Measurements from ENCODE around the gene FZD7. TPM values are rescaled to one million over a fixed set of nuclear protein-coding genes. Genes with fewer than 3 reads are reported as not detected.
A peak's percentile ranks its signal among the peaks of the same experiment; 100 is the strongest.

FZD7 gene
- polyA plus RNA-seq (ENCODE audit: insufficient read length): 64.1 TPM
- long read RNA-seq, donor 1, transcript FZD7-201 (1 exons, 3,859 nt): major isoform, 88 of 88 reads
- long read RNA-seq, donor 1, partial matches to known transcripts: 0 of 88 reads
- long read RNA-seq, donor 1, other reads (novel, unspliced or antisense): 0 of 88 reads
- long read RNA-seq, donor 2, transcript FZD7-201 (1 exons, 3,859 nt): major isoform, 43 of 43 reads
- long read RNA-seq, donor 2, partial matches to known transcripts: 0 of 43 reads
- long read RNA-seq, donor 2, other reads (novel, unspliced or antisense): 0 of 43 reads
- long read RNA-seq, donor 3, transcript FZD7-201 (1 exons, 3,859 nt): major isoform, 33 of 33 reads
- long read RNA-seq, donor 3, partial matches to known transcripts: 0 of 33 reads
- long read RNA-seq, donor 3, other reads (novel, unspliced or antisense): 0 of 33 reads
- long read RNA-seq, donor 4, transcript FZD7-201 (1 exons, 3,859 nt): major isoform, 5 of 5 reads
- long read RNA-seq, donor 4, partial matches to known transcripts: 0 of 5 reads
- long read RNA-seq, donor 4, other reads (novel, unspliced or antisense): 0 of 5 reads
- long read RNA-seq, donor 5, transcript FZD7-201 (1 exons, 3,859 nt): major isoform, 35 of 35 reads
- long read RNA-seq, donor 5, partial matches to known transcripts: 0 of 35 reads
- long read RNA-seq, donor 5, other reads (novel, unspliced or antisense): 0 of 35 reads
- long read RNA-seq, donor 6, transcript FZD7-201 (1 exons, 3,859 nt): major isoform, 76 of 76 reads
- long read RNA-seq, donor 6, partial matches to known transcripts: 0 of 76 reads
- long read RNA-seq, donor 6, other reads (novel, unspliced or antisense): 0 of 76 reads
- long read RNA-seq, donor 7, transcript FZD7-201 (1 exons, 3,859 nt): major isoform, 66 of 66 reads
- long read RNA-seq, donor 7, partial matches to known transcripts: 0 of 66 reads
- long read RNA-seq, donor 7, other reads (novel, unspliced or antisense): 0 of 66 reads
- long read RNA-seq, donor 8, transcript FZD7-201 (1 exons, 3,859 nt): major isoform, 22 of 22 reads
- long read RNA-seq, donor 8, partial matches to known transcripts: 0 of 22 reads
- long read RNA-seq, donor 8, other reads (novel, unspliced or antisense): 0 of 22 reads

- DNase-seq: peak; percentile 95
Measured at GRCh38 chr2:202033317-202034248, at the start of gene FZD7. Gene FZD7, plus strand, starts transcription at chr2:202033855. Its CDS starts 793 bp downstream, at chr2:202034648.

- DNase-seq: no peak
Measured at GRCh38 chr2:201984333-201984732, 49.3 kb upstream of the FZD7 start.

- DNase-seq: no peak
Measured at GRCh38 chr2:201984800-201985525, 48.7 kb upstream of the FZD7 start.

GRCh38 chr2:201985728-201986462 is 47.8 kb upstream of the FZD7 start:
- DNase-seq: no peak

GRCh38 chr2:201986463-201986735 is 47.3 kb upstream of the FZD7 start:
- DNase-seq: no peak

GRCh38 chr2:201987426-201987825 is 46.2 kb upstream of the FZD7 start:
- no peak for DNase-seq

GRCh38 chr2:201990069-201990468 is 43.6 kb upstream of the FZD7 start:
- DNase-seq: no peak

GRCh38 chr2:201992960-201993359 is 40.7 kb upstream of the FZD7 start:
- DNase-seq: no peak

GRCh38 chr2:201994973-201995638 is 38.5 kb upstream of the FZD7 start:
- DNase-seq: no peak

GRCh38 chr2:201996006-201996405 is 37.6 kb upstream of the FZD7 start:
- no peak for DNase-seq

GRCh38 chr2:201996679-201997314 is 36.9 kb upstream of the FZD7 start:
- no peak for DNase-seq

- no peak for DNase-seq
Measured at GRCh38 chr2:201999279-201999678, 34.4 kb upstream of the FZD7 start.

- DNase-seq: no peak
Measured at GRCh38 chr2:202001826-202002225, 31.8 kb upstream of the FZD7 start.

GRCh38 chr2:202002381-202002780 is 31.3 kb upstream of the FZD7 start:
- DNase-seq: no peak

- no peak for DNase-seq
Measured at GRCh38 chr2:202005272-202005887, 28.3 kb upstream of the FZD7 start.

GRCh38 chr2:202006301-202006700 is 27.4 kb upstream of the FZD7 start:
- DNase-seq: no peak

- DNase-seq: no peak
Measured at GRCh38 chr2:202007015-202007982, 26.4 kb upstream of the FZD7 start.

GRCh38 chr2:202007983-202008354 is 25.7 kb upstream of the FZD7 start:
- no peak for DNase-seq
